NK-92 treated with Interleukin-12 subunit alpha and Interleukin-12 subunit beta, amount 100 ng/mL, for 24 hours (cell line): ENCODE measurements around the gene SGO2.

Experiments used
- DNase-seq: peaks from one replicate; lab custom pipeline; 2025; lab: John Stamatoyannopoulos, UW

Gene SGO2, protein sequence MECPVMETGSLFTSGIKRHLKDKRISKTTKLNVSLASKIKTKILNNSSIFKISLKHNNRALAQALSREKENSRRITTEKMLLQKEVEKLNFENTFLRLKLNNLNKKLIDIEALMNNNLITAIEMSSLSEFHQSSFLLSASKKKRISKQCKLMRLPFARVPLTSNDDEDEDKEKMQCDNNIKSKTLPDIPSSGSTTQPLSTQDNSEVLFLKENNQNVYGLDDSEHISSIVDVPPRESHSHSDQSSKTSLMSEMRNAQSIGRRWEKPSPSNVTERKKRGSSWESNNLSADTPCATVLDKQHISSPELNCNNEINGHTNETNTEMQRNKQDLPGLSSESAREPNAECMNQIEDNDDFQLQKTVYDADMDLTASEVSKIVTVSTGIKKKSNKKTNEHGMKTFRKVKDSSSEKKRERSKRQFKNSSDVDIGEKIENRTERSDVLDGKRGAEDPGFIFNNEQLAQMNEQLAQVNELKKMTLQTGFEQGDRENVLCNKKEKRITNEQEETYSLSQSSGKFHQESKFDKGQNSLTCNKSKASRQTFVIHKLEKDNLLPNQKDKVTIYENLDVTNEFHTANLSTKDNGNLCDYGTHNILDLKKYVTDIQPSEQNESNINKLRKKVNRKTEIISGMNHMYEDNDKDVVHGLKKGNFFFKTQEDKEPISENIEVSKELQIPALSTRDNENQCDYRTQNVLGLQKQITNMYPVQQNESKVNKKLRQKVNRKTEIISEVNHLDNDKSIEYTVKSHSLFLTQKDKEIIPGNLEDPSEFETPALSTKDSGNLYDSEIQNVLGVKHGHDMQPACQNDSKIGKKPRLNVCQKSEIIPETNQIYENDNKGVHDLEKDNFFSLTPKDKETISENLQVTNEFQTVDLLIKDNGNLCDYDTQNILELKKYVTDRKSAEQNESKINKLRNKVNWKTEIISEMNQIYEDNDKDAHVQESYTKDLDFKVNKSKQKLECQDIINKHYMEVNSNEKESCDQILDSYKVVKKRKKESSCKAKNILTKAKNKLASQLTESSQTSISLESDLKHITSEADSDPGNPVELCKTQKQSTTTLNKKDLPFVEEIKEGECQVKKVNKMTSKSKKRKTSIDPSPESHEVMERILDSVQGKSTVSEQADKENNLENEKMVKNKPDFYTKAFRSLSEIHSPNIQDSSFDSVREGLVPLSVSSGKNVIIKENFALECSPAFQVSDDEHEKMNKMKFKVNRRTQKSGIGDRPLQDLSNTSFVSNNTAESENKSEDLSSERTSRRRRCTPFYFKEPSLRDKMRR

DNA sequence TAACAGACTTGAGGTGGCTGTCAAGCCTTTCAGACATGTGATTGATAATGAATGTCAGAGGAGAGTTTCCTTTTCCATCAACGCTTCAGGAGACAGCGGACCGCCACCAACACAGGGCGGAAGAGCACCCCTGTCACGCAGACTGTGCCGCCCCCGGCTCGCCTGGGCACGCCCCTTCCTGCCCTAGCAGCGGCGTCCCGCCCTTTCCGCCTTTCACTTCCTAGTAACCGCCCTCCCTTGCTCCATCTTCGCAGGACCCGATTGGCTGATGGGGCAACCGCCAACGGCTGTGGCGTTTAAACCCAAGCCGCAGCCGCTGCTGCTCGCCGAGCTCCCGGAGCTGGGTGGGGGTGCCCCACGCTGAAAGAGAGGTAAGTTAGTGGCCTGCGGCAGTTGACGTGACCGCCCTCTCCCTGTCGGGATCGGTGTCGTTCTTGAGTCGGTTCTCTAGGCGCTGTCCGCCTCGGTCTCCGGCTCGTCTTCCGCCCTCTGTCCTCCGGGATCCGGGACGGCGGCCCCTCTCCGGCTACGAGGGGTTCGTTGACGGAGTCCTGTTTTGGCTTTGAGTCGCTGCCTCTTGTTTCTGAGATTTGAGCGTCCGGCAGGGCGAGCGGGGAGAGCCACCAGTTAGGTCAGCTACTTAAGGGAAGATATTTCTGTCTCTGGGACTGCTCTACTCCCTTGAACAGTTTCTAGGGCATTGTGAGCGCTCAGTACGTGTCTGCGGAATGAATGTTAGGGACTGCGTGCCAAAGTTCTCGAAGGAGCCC lies at the start of gene SGO2:
SGO2 (plus strand) TSS at position 326 of the 770 bp plus-strand sequence. CDS start 6,769 bp downstream, outside the sequence.
- peak; percentile 96 for DNase-seq

DNA sequence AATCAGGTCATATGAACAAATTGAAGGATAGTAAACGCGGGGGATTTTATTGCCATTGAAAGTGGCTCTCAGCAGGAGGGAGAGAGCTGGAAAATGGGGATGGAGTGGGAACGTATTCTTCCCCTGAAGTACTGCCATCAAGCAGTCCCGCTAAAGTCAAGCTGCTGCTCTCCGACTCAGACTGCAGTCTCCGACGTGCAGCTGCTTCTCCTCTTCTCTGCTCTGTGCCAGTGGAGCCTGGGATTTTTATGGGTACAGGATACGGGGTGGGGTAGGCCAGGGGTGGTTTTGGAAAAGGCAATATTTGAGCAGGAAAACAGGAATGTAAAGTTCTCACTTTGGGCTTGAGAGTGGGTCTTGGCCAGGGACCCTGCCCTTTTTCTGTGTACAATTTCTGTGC lies 49.2 kb upstream of the SGO2 start:
- DNase-seq = no peak

DNA sequence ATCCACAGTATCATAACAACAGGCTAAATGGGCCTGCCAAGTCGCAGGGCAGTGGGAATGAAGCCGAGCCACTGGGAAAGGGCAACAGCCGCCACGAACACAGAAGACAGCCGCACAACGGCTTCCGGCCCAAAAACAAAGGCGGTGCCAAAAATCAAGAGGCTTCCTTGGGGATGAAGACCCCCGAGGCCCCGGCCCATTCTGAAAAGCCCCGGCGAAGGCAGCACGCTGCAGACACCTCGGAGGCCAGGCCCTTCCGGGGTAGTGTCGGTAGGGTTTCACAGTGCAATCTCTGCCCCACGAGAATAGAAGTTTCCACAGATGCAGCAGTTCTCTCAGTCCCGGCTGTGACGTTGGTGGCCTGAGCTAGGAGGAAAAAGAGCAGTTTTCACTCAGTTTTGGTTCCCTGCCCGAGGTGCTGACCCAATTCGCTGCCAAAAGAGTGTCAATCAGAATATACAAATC lies 48.3 kb upstream of the SGO2 start:
- DNase-seq = no peak

DNA sequence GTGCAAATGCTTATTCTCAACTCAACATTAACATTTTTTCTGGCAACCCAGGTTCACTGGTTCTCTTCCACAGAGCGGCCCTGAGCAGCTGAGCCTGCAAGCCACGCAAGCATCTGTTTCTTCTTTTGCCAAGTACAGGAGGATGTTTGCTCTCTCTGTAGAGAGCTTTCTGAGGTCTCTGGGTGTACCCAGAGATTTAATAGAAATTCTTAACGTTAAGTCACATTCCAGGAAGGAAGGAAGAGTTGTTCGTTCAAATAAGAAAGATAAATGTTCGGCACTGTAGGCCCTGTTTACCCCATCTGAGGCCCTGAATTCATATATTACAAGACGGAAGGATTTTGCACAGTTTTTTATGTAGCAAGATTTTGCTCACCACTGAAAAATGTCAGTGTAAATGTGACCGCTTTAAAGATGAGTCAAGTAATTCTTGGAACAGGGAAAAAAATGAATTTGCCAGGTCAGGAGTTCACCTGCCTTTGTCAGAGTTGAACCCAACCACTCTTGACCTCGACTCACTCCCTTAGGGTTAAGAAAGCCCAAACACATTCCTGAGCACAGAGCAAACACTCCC lies 46.2 kb upstream of the SGO2 start:
- DNase-seq = no peak

DNA sequence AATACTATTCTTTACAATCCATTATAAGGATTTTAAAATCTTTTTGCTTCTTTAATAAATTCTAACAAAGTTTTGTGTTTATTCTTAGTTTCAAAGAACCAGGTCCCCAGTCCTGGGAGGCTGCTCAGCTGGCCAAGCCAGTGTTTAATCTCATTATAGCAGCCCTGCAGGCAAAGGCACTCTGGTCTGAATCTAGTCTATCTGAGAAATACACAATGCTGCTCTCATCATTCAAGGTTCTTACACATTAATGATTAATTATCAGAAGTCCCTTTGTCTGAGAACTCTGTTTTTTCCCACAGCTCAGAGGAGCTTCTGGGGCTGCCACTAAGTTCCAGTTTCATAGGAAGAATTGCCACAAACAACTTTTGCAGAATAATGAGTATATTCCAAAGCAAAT lies 43.8 kb upstream of the SGO2 start:
- no peak for DNase-seq

DNA sequence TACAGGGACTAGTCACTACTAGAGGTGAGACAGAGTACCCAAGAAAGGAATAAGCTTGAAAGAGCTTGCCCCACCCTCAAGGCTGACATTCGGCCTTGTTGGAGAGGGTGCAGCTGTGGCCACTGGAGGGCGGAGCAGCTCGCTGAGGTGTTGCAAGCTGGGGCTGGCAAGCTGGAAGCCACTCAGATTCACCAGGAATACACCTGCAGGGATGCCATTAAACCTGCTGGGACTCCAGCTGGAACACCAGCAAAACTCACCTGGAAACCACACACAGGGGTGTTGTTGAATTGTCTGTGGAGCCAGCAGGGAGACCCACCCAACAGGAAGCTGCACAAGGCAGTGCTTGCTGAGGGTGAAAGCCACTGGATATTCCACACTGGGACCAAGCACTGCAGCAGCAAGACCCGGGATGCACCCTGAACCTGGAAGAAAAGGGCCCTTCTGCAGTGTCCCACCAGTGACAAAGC lies 42.2 kb upstream of the SGO2 start:
- no peak for DNase-seq

DNA sequence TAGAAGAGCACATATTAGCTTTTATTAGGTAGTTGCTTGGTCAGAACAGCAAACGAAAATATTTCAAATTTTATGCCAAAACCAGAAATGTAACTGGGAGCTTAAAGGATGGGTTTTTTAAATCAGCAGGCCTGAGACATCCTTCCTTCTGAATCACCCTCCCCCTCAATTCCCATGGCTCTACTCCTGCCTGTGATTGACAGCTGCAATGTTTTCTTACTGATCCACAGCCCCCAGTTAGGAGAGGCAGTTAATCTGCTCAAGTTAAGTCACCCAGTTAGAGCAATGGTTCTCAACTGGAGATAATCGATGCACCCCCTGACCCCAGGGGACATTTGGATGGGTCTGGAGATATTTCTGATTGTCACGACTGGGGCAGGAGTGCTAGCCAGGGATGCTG lies 41.1 kb upstream of the SGO2 start:
- no peak for DNase-seq

DNA sequence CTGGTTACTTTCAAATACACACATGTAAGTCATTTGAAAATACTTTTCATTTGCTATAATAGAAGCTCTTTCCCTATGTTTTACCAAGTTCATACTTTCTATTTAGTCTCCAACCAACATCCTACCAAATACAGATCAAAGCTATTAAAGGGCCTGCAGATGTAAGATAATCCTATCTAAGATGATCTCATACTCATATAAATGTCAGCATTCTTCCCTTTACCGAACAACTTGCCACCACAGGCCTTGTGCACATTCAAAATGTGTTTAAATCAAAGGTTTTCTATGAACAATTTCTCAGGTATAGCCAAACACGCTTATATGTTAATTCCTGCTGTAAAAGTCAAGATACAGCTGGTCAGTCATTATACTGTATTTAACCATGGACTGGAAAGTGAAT lies 39.5 kb upstream of the SGO2 start:
- no peak for DNase-seq

DNA sequence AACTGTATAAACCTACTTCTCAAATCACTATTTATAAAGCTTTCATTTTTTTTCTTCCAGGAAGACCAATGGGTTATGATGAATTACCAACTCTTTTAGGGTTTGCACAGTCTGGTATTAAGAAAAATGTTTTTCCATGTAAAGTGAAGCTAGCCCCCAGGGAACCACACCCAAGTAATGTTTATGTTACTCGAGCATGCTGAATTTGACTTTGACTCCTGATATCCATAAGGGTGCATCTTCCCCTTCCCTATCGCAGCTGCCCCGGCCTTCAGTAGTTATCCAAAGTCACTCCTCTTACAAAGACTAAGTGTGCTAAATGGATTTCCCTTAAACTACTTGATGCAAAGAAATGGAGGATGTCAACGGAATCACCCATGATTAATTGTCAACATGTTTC lies 37.8 kb upstream of the SGO2 start:
- no peak for DNase-seq

DNA sequence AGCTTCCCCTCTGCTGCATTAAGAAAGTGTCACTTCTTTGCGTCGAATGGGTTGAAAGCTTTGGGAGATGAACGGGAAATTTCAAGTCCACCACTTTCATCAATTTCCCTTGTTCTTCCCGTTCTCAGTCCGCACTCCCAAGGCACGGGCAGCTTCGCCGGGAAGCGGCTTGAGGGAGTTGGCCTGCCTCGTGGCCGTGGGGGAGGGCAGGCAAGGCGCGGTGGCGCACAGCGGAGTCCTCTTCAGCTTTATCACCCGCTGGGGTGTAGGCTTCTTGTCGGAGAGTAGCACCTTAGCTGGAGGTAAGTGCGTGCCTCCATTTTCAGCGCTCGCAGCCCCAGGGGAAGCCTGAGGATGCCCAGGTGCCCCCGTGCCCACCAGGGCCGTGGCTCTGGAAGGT lies 36.0 kb upstream of the SGO2 start:
- no peak for DNase-seq

DNA sequence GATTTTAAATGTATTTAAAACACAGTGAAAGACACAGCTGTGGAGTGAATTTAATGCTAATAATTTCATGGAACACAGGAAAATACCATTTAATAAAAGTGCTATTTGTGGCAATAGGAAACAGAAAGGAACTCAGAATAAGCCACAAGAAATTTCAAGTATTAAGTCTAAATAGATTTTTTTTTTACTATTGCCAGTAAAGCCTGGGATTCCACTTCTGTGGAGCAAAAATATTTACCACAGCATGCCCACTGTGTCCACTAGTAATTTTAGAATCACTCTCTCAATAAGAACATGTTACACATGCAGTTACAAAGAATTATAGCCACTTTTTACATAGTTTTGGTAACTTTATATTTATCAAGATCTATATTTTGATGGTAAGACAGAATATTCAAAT lies 33.4 kb upstream of the SGO2 start:
- no peak for DNase-seq

DNA sequence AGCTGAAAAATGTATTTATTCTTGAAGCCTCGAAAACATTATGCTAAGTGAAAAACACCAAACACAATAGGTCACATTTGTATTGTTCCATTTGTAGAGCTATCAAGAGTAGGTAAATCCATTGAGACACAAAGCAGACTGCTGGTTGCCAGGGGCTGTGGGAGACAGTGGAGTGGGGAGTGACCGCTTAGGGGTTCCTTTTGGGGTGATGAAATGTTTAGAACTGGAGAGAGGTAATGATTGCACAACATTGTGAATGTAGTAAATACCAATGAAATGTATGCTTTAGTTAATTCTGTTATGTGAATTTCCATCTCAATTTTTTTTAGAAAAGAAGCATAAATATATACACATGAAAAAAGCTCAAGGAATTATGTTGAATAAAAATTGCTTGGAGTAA lies 32.0 kb upstream of the SGO2 start:
- DNase-seq = no peak

DNA sequence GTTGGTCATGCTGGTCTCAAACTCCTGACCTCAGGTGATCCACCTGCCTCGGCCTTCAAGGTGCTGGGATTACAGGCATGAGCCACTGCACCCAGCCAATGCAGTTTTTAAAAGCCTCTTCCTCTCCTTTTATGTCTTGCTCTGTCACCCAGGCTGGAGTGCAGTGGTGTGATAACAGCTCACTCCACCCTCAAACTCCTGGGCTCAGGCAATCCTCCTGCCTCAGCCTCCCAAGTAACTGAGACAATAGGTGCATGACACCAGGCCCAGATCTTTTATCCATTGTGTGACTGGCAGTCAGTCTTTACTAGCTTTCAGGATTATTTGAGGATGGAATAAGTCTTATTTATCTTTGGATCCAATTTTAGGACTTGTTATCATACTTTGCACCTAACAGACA lies 29.3 kb upstream of the SGO2 start:
- no peak for DNase-seq

DNA sequence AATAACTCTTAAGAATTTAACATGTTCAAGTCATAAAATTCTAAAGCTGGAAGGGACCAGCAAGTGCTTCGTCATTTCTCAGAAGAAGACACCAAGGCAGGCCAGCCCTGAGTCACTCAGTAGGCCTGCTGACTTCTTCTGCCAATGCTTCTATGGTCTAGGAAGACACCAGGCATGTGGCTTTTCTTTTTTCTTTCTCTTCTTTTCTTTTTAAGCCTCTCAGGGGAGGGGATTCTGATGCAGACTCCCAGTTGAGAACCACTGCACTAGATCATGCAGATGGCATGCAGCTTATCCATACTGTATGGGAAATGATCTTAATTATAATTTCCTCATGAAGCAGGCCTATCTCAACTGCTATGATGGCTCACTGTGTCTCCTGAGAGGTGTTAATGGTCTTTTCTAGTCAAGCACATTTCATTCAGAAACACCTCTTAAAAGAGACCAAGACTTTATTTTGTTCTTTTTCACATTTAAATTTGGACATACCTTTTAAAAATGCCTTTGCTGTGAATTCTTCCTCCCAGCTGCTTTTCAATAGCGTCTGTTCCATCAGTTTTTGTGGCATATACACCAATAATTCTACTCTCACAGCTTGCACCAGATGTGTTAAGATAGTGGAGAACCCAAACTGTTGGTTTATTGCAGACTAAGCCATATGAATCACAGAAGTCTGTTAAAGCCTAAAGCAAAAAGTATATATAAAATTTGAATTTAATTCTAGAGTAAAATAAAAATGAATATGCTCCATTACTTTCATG lies 27.4 kb upstream of the SGO2 start:
- no peak for DNase-seq

DNA sequence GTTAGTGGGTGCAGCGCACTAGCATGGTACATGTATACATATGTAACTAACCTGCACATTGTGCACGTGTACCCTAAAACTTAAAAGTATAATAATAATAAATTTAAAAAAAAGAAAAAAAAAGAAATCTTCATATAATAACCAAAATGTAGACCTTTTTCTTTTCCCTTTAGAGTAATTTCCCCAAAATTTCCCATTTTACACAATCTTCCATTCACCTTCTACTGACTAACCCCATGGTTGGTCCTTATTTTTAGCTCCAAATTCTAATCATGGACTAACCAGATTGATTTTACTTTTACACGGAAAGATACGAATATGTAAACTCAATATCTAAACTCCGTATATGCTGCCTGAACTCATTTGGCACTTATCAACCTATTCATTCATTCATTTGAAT lies 23.8 kb upstream of the SGO2 start:
- no peak for DNase-seq

DNA sequence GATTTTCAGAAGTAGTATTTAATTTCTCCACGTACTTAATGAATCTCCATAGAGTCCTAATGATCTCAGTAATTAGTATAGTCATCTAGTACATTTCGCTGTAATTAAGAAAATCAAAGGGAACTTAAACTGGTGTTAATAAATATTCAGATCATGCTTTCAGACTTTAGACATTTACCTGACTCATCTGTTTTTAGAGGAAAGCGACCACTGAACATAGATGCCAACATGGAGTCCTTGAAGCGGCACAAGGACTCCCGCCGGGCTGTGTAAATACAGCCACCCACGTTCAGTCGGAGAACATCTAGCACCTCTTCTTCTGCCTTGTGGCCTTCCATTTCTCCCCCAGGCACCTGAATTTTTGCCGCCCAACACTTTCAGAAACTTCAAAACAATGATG lies 19.3 kb upstream of the SGO2 start:
- no peak for DNase-seq

DNA sequence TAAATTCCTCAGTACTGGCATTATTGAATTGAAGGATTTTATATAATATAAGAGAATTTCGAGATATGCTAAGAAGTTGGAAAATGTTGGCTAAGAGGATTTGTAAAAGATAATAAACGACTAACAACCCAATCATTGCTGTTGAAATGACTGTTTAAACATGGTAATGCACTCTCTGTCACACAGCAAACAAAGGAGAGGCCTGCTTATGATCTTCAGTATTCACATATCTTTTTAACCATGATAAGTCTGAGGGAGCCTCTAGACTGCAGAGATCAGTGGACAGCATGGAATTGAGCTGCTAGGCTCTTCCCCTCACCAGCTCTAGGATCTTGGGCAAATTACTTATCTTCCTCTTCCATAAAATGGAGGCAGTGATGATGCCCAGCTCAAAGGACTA lies 18.8 kb upstream of the SGO2 start:
- DNase-seq = no peak

DNA sequence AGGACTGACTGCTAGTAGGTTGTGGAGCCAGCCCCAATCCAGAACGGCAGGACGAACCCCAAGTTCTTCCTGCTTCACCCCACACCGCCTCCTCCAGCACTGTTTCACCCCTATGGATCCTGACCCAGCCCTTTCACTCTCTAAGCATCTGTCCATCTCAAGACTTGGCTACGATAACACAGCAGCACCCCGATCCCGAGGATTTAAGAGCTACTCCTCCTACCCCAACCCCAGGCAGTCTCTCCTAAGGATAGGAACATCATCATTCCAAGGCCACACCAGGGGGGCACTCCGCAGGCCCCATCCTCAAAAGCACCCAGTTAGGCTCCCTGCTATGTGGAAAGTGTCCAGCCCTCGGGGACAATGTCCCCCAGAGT lies 16.8 kb upstream of the SGO2 start:
- no peak for DNase-seq

DNA sequence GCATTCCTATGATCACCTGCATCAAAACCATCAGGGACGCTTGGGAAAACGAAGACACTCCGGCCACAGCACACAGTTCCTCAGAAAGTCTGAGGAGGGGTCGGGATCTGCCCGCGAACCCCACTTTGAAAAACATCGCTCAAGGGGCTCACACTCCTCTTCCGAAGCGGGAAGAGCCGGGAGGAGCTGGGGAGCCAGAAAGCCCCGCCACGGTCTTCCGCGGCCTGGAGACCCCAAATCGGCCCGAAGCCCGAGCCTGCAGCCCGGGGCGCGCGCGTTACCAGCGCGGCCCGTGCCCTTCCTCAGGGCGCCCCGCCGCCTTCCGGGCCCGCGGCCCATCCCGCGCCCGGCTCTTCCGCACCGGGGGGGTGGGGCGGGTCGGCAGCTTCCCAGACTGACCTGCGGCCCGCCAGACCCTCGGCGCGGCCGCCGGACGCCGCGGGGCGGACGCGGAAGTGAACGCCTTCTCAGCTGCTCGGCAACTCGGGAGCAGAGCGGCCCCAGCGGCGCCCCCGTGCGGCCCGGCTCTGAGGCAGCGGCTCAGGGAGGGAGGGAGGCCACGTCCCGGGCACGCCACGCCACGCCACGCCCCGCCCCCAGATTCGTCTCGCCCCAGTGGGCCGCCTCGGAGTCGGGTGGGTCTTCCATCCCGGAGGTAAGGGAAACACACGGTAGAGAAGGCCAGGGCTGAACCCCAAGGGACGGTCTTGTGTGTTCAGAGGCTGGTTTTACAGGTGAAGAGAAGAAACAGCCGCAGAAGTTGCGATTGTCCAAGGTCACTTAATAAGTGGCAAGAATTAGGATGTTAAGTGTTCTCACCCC lies 16.2 kb upstream of the SGO2 start, which contains the start of gene KCTD18:
KCTD18 (minus strand) TSS at position 457 of the 822 bp plus-strand sequence. CDS start 3,052 bp downstream, outside the sequence.
- DNase-seq = peak; percentile 89
